K562 (cell line): ENCODE results near the gene AIDA. TPM values are rescaled to one million over a fixed set of nuclear protein-coding genes. Genes with fewer than 3 reads are reported as not detected.

ENCODE experiments used
- DPF2 ChIP-seq: fragments of 450-650 bp; IDR thresholded peaks from 2 replicates; pipeline ENCODE4 v1.6.1; 2016
- E2F5 ChIP-seq: sonication (generic); formaldehyde crosslinking; IDR thresholded peaks from 2 replicates; pipeline ENCODE4 v1.8.0; 2022; ENCODE audit warnings: mild to moderate bottlenecking, missing genetic modification reagents
- FOXA1 ChIP-seq: fragments of 450-650 bp; IDR thresholded peaks from 2 replicates; pipeline ENCODE4 v1.6.1; 2016; ENCODE audit warnings: mild to moderate bottlenecking, borderline replicate concordance
- FOXA3 ChIP-seq, 2 experiments: fragments of 450-650 bp in 1 of 2; sonication (generic) in 1 of 2; formaldehyde crosslinking; IDR thresholded peaks in 1 of 2; conservative IDR thresholded peaks in 1 of 2; 2 replicates each; pipeline versions ENCODE4 v1.4.0 to v1.8.0; 2020 to 2022; ENCODE audit warnings: mild to moderate bottlenecking in 2 of 2, missing genetic modification reagents in 1 of 2
- FOXP1 ChIP-seq: sonication (generic); formaldehyde crosslinking; IDR thresholded peaks from 2 replicates; pipeline ENCODE4 v1.8.0; 2022; ENCODE audit warnings: mild to moderate bottlenecking, missing genetic modification reagents
- IRF2 ChIP-seq: sonication (generic); formaldehyde crosslinking; IDR thresholded peaks from 2 replicates; pipeline ENCODE4 v1.8.1; 2022; ENCODE audit warnings: mild to moderate bottlenecking, missing genetic modification reagents
- KDM1A ChIP-seq, 2 experiments: fragments of 450-650 bp; IDR thresholded peaks; 2 replicates each; pipeline ENCODE4 v1.6.1; 2016; ENCODE audit warnings: mild to moderate bottlenecking in 2 of 2
- KHSRP ChIP-seq: fragments of 450-650 bp; IDR thresholded peaks from 2 replicates; pipeline ENCODE4 v1.6.1; 2017
- KLF1 ChIP-seq: fragments of 450-650 bp; IDR thresholded peaks from 2 replicates; pipeline ENCODE4 v1.6.1; 2016; ENCODE audit warnings: missing genetic modification characterization, missing compliant biosample characterization
- MCM5 ChIP-seq: fragments of 450-650 bp; IDR thresholded peaks from 2 replicates; pipeline ENCODE4 v1.6.1; 2016; ENCODE audit warnings: low read depth
- MEF2D ChIP-seq: conservative IDR thresholded peaks from 2 replicates; pipeline ENCODE4 v1.6.1; 2016; ENCODE audit warnings: low read depth, missing genetic modification characterization, missing compliant biosample characterization
- MIER1 ChIP-seq: fragments of 450-650 bp; IDR thresholded peaks from 2 replicates; pipeline ENCODE4 v1.6.1; 2016; ENCODE audit warnings: antibody characterized with exemption, mild to moderate bottlenecking, low read depth
- NBN ChIP-seq: fragments of 450-650 bp; IDR thresholded peaks from 2 replicates; pipeline ENCODE4 v1.6.1; 2016; ENCODE audit warnings: low read depth, mild to moderate bottlenecking
- NR3C1 ChIP-seq: sonication (generic); formaldehyde crosslinking; IDR thresholded peaks from 2 replicates; pipeline ENCODE4 v1.8.1; 2022; ENCODE audit warnings: missing genetic modification reagents
- POLR3A ChIP-seq: IDR thresholded peaks from 2 replicates; pipeline ENCODE4 v1.6.1; 2011; ENCODE audit warnings: borderline replicate concordance, mild to moderate bottlenecking, moderate library complexity; ENCODE audit not compliant: insufficient read length, insufficient read depth; ENCODE audit errors: extremely low read depth
- PTRF ChIP-seq: fragments of 450-650 bp; IDR thresholded peaks from 2 replicates; pipeline ENCODE4 v1.6.1; 2016; ENCODE audit warnings: mild to moderate bottlenecking, missing genetic modification characterization, missing compliant biosample characterization
- RBFOX2 ChIP-seq: fragments of 200-400 bp; formaldehyde crosslinking; IDR thresholded peaks from 2 replicates; pipeline ENCODE4 v1.6.1; 2017; ENCODE audit warnings: low read depth, mild to moderate bottlenecking, low read length, moderate library complexity
- RBM22 ChIP-seq: fragments of 200-400 bp; formaldehyde crosslinking; IDR thresholded peaks from 2 replicates; pipeline ENCODE4 v1.6.1; 2018; ENCODE audit warnings: low read length, low read depth; ENCODE audit not compliant: poor library complexity, severe bottlenecking
- SMARCA4 ChIP-seq: fragments of 450-650 bp; IDR thresholded peaks from 2 replicates; pipeline ENCODE4 v1.6.1; 2016
- SRSF7 ChIP-seq: fragments of 200-400 bp; formaldehyde crosslinking; optimal IDR thresholded peaks from 2 replicates; pipeline ENCODE3; 2017; ENCODE audit warnings: mild to moderate bottlenecking, low read depth, low read length
- SRSF9 ChIP-seq: fragments of 200-400 bp; formaldehyde crosslinking; IDR thresholded peaks from 2 replicates; pipeline ENCODE4 v1.6.1; 2017; ENCODE audit warnings: low read depth, low read length, borderline replicate concordance
- TCF7 ChIP-seq: sonication (generic); IDR thresholded peaks from 2 replicates; pipeline ENCODE4 v1.6.1; 2016; ENCODE audit warnings: antibody characterized with exemption, borderline replicate concordance
- TRIM28 ChIP-seq: fragments of 450-650 bp; IDR thresholded peaks from 2 replicates; pipeline ENCODE4 v1.6.1; 2017
- ZBTB8A ChIP-seq: fragments of 450-650 bp; IDR thresholded peaks from 2 replicates; pipeline ENCODE4 v1.6.1; 2018; ENCODE audit warnings: mild to moderate bottlenecking, moderate library complexity; ENCODE audit not compliant: partially characterized antibody
- ZNF12 ChIP-seq: sonication (generic); formaldehyde crosslinking; IDR thresholded peaks from 2 replicates; pipeline ENCODE4 v1.4.0; 2020; ENCODE audit warnings: mild to moderate bottlenecking, missing genetic modification reagents
- polyA plus RNA-seq, 8 experiments: library from polyadenylated mRNA; depleted of rRNA in 4 of 8; stranded (reverse) in 5 of 8; unstranded in 3 of 8; fragments of >200 nt; fragmentation: Nextera tagmentation in 2 of 8; fragmentation: Illumina TruSeq in 1 of 8; extraction: Ambion mirVana in 2 of 8; extraction: Trizol in 1 of 8; gene quantifications; 2 replicates each; pipeline versions ENCODE4 v1.2.1 to v1.2.3, GENCODE V29; 2011 to 2014; ENCODE audit warnings: inconsistent platforms in 1 of 8, missing spikeins in 1 of 8
- total RNA-seq, 7 experiments: library from RNA; depleted of rRNA in 6 of 7; stranded (reverse); fragments of >200 nt in 6 of 7; fragmentation: Illumina TruSeq in 2 of 7; extraction: Trizol in 2 of 7; gene quantifications; 2 replicates each; pipeline versions ENCODE4 v1.2.1 to v1.2.3, GENCODE V29; 2011 to 2021; ENCODE audit warnings: low replicate concordance in 1 of 7
- TF ChIP-seq, protein P1 (sequence below): fragments of 450-650 bp; IDR thresholded peaks from 2 replicates; pipeline ENCODE4 v1.6.1; 2016; ENCODE audit warnings: missing biosample characterization, missing genetic modification characterization
- TF ChIP-seq, protein P2 (sequence below), 2 experiments: IDR thresholded peaks; 2 replicates each; pipeline ENCODE4 v1.6.1; 2012; ENCODE audit warnings: improper control_type of control experiment in 2 of 2, low read depth in 2 of 2, low read length in 2 of 2, borderline replicate concordance in 1 of 2

The AIDA gene
- total and polyA plus RNA-seq, 9 of the 15 experiments (the other 6 are each of a cell fraction or from before 2014, with no cell fraction given): 18.2 to 77.9 (median 24.9) TPM

- TF ChIP-seq, protein P1, sequence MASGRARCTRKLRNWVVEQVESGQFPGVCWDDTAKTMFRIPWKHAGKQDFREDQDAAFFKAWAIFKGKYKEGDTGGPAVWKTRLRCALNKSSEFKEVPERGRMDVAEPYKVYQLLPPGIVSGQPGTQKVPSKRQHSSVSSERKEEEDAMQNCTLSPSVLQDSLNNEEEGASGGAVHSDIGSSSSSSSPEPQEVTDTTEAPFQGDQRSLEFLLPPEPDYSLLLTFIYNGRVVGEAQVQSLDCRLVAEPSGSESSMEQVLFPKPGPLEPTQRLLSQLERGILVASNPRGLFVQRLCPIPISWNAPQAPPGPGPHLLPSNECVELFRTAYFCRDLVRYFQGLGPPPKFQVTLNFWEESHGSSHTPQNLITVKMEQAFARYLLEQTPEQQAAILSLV: no peak
- TF ChIP-seq SRSF7 (no peak), DPF2 (no peak), E2F5 (no peak), FOXA1 (no peak), SMARCA4 (0 out of 2 replicates have a peak, but pooled peaks have one; percentile 18), FOXA3 (CRISPR knock-in tag; conservative IDR thresholded peaks at IDR 0.05 in 1 of 2, IDR thresholded peaks at IDR 0.05 in 1 of 2) (peak in 1 of 2 experiments; percentile 54; a peak in 2 of 4 replicates), SRSF9 (no peak), MIER1 (no peak), RBM22 (no peak), NBN (no peak), FOXP1 (CRISPR knock-in tag) (peak; percentile 95), KHSRP (no peak), KLF1 (tag) (no peak), PTRF (tag) (no peak), ZNF12 (CRISPR knock-in tag) (no peak), TCF7 (no peak), KDM1A (IDR thresholded peaks at IDR 0.05) (no peak), IRF2 (CRISPR knock-in tag) (no peak), POLR3A (no peak), MCM5 (no peak), TRIM28 (no peak), MEF2D (tag) (no peak), RBFOX2 (peak; percentile 81), NR3C1 (CRISPR knock-in tag) (no peak), ZBTB8A (no peak)
- TF ChIP-seq, protein P2, sequence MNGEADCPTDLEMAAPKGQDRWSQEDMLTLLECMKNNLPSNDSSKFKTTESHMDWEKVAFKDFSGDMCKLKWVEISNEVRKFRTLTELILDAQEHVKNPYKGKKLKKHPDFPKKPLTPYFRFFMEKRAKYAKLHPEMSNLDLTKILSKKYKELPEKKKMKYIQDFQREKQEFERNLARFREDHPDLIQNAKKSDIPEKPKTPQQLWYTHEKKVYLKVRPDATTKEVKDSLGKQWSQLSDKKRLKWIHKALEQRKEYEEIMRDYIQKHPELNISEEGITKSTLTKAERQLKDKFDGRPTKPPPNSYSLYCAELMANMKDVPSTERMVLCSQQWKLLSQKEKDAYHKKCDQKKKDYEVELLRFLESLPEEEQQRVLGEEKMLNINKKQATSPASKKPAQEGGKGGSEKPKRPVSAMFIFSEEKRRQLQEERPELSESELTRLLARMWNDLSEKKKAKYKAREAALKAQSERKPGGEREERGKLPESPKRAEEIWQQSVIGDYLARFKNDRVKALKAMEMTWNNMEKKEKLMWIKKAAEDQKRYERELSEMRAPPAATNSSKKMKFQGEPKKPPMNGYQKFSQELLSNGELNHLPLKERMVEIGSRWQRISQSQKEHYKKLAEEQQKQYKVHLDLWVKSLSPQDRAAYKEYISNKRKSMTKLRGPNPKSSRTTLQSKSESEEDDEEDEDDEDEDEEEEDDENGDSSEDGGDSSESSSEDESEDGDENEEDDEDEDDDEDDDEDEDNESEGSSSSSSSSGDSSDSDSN (IDR thresholded peaks at IDR 0.05; ENCODE audit: borderline replicate concordance in 1 of 2, low read depth in 2 of 2, low read length in 2 of 2): 0 out of 4 replicates have a peak, but pooled peaks of 1 of the 2 experiments have one; percentile 17
Observed at GRCh38 chr1:222713091-222713961, 1.0 kb upstream of the AIDA start (continued).
